Transverse colon (tissue), 4 donors: ENCODE data around the gene SLC35F6. TPM values are rescaled to one million over a fixed set of nuclear protein-coding genes. Genes with fewer than 3 reads are reported as not detected.
A peak's percentile ranks its signal among the peaks of the same experiment; 100 is the strongest.
"Not testable (repeated sequence)": the region's sequence is repeated elsewhere in the genome, so short reads cannot be mapped to it uniquely, and the experiment has no call there.

Source experiments
- DNase-seq: peaks from one replicate; pipeline ENCODE4 v3.0.0-alpha.2; 2019
- H3K27ac ChIP-seq, 4 donors: fragments of 200-600 bp; sonication (generic); 2 replicates each; pipeline ENCODE4 v1.5.1; 2016 to 2018; ENCODE audit warnings: inconsistent platforms in 4 of 4
- H3K27me3 ChIP-seq: fragments of 200-600 bp; sonication (generic); 2 replicates; pipeline ENCODE4 v1.5.1; 2017; ENCODE audit warnings: inconsistent platforms
- H3K36me3 ChIP-seq, 4 donors: fragments of 200-600 bp; sonication (generic); 2 replicates each; pipeline ENCODE4 v1.5.1; 2017 to 2019; ENCODE audit warnings: inconsistent platforms in 4 of 4
- H3K4me1 ChIP-seq, 4 donors: fragments of 200-600 bp; sonication (generic); 2 replicates each; pipeline ENCODE4 v1.5.1; 2017 to 2020; ENCODE audit warnings: inconsistent platforms in 4 of 4
- H3K4me3 ChIP-seq, 4 donors: fragments of 200-600 bp; sonication (generic); 1 replicate in 1 of 4; 2 replicates in 3 of 4; pipeline versions ENCODE4 v1.5.1 to v1.6.1; 2017 to 2019; ENCODE audit warnings: inconsistent platforms in 4 of 4
- H3K9me3 ChIP-seq, 2 donors: fragments of 200-600 bp; sonication (generic); 2 replicates each; pipeline ENCODE4 v1.5.1; 2017 to 2019; ENCODE audit warnings: inconsistent platforms in 2 of 2
- CTCF ChIP-seq, 5 experiments: fragments of 200-600 bp in 3 of 5; fragments of 450-650 bp in 2 of 5; sonication (generic) in 3 of 5; IDR thresholded peaks; 1 replicate in 2 of 5; 2 replicates in 3 of 5; pipeline ENCODE4 v1.5.1; 2016 to 2017; ENCODE audit warnings: antibody characterized with exemption in 5 of 5, inconsistent platforms in 3 of 5, mild to moderate bottlenecking in 2 of 5, moderate library complexity in 1 of 5
- EP300 ChIP-seq: sonication (generic); formaldehyde crosslinking; IDR thresholded peaks from one replicate; pipeline ENCODE4 v1.6.1; 2017; ENCODE audit warnings: antibody characterized with exemption, low read depth
- POLR2A ChIP-seq: fragments of 450-650 bp; IDR thresholded peaks from one replicate; pipeline ENCODE4 v1.6.1; 2016; ENCODE audit warnings: antibody characterized with exemption, mild to moderate bottlenecking, moderate library complexity
- POLR2AphosphoS5 ChIP-seq, 3 donors: sonication (generic); formaldehyde crosslinking; IDR thresholded peaks; one replicate each; pipeline ENCODE4 v1.6.1; 2016; ENCODE audit warnings: antibody characterized with exemption in 3 of 3
- WGBS, 2 donors: methylation state at CpG; one replicate each; pipeline ENCODE4 v1.1.5; 2018; ENCODE audit warnings: low coverage in 1 of 2; 5-methylcytosine and 5-hydroxymethylcytosine counted together
- in situ Hi-C, 4 donors: fragments of 200-750 bp; cut with MboI; loops; one replicate each; pipeline versions ENCODE4 v1.15.0 to v1.15.1; 2017; ENCODE audit warnings: low sequenced_read_pairs in 3 of 4, low pct_ligation_motif_present in 1 of 4, low pct_unique_long_range_greater_than_20kb in 1 of 4
- intact Hi-C: fragments of 100-400 bp; cut with DNase I; formaldehyde crosslinking; loops from one replicate; pipeline ENCODE4 v1.15.1; 2023; ENCODE audit warnings: low total_unique reads
- total RNA-seq, 4 donors: library from RNA; depleted of rRNA; stranded (reverse); fragments of >200 nt; gene quantifications; one replicate each; pipeline ENCODE4 v1.1.0, GENCODE V29; 2016

Gene SLC35F6
- total RNA-seq, 4 donors from 2014 or later: 23.3 to 36.3 (median 33.3) TPM

- H3K36me3 ChIP-seq: peaks cover 0 to 2% (median 0%) of the 10 kb centered on the region in 4 donors
- in situ Hi-C loops (no loop called here), intact Hi-C loops (no loop called here)
- DNase-seq: no peak
- peak overlapping the region in 3 of 4 donors; percentile 67 to 77 (median 70) for H3K27ac ChIP-seq
- peaks cover 0 to 29% (median 17%) of the 10 kb centered on the region in 4 donors for H3K4me1 ChIP-seq
- WGBS, 2 donors: 4 to 13% methylated on average over 5 to 54 of the region's 55 CpGs
- H3K9me3 ChIP-seq: no peaks in the 10 kb centered on the region
- TF ChIP-seq CTCF (IDR thresholded peaks at IDR 0.05): no peak
- TF ChIP-seq EP300: no peak
- no peak for TF ChIP-seq POLR2A
- no peak for TF ChIP-seq POLR2AphosphoS5 (IDR thresholded peaks at IDR 0.05)
- H3K27me3 ChIP-seq: peaks cover 4% of the 10 kb centered on the region
- H3K4me3 ChIP-seq: peak overlapping the region; percentile 34 to 100 (median 78)
Measured at GRCh38 chr2:26786207-26787028, 22.3 kb downstream of the SLC35F6 start.

GRCh38 chr2:26792720-26793119, 28.6 kb downstream of the SLC35F6 start:
- intact Hi-C loops: loop anchor here (5.0 kb wide), 1 partner anchor 1100 kb away; no protein-coding TSS in a partner anchor
- H3K27ac ChIP-seq: no peak overlapping the region
- H3K9me3 ChIP-seq: no peaks in the 10 kb centered on the region
- peaks cover 4% of the 10 kb centered on the region for H3K27me3 ChIP-seq
- H3K4me1 ChIP-seq: no peaks in the 10 kb centered on the region
- DNase-seq: no peak
- H3K4me3 ChIP-seq: no peak overlapping the region
- no peaks in the 10 kb centered on the region for H3K36me3 ChIP-seq
- in situ Hi-C loops: no loop called here
- TF ChIP-seq CTCF (IDR thresholded peaks at IDR 0.05) (no peak), EP300 (no peak), POLR2AphosphoS5 (IDR thresholded peaks at IDR 0.05) (no peak), POLR2A (no peak)
- 73 to 90% methylated on average over 3 of the region's 3 CpGs for WGBS, 2 donors

GRCh38 chr2:26793518-26793917, 29.4 kb downstream of the SLC35F6 start:
- H3K4me3 ChIP-seq: no peak overlapping the region
- intact Hi-C loops (loop anchor here (5.0 kb wide), 1 partner anchor 1101 kb away; no protein-coding TSS in a partner anchor), in situ Hi-C loops (no loop called here)
- H3K4me1 ChIP-seq: no peaks in the 10 kb centered on the region
- DNase-seq: no peak
- peaks cover 4% of the 10 kb centered on the region for H3K27me3 ChIP-seq
- H3K27ac ChIP-seq: no peak overlapping the region
- no peaks in the 10 kb centered on the region for H3K36me3 ChIP-seq
- 95 to 96% methylated on average over 3 of the region's 3 CpGs for WGBS, 2 donors
- TF ChIP-seq POLR2AphosphoS5 (IDR thresholded peaks at IDR 0.05) (no peak), EP300 (no peak), POLR2A (no peak), CTCF (IDR thresholded peaks at IDR 0.05) (no peak)
- H3K9me3 ChIP-seq: no peaks in the 10 kb centered on the region

GRCh38 chr2:26795135-26795534, 31.1 kb downstream of the SLC35F6 start:
- H3K27me3 ChIP-seq, H3K27ac ChIP-seq, intact Hi-C loops, in situ Hi-C loops, DNase-seq, H3K4me3 ChIP-seq, H3K4me1 ChIP-seq, H3K36me3 ChIP-seq, H3K9me3 ChIP-seq: not testable (repeated sequence)
- 94% methylated on average over 9 of the region's 17 CpGs; no CpG with 5 or more reads in 1 of the 2 donors for WGBS, 2 donors
